K562 (cell line): ENCODE measurements around the gene TRAF3IP1. TPM values are rescaled to one million over a fixed set of nuclear protein-coding genes. Genes with fewer than 3 reads are reported as not detected.

ENCODE experiments used
- ATAC-seq: fragments of 200-7000 bp; cut with Tn5 transposase; 3 replicates; pipeline ENCODE4 v1.9.1; 2020; ENCODE audit warnings: moderate library complexity
- BruUV-seq: library from RNA; stranded (reverse); fragments of 400-500 nt; replicated peaks from 2 replicates; lab custom pipeline; 2021; lab: Mats Ljungman, UMichigan
- CTCF ChIA-PET: fragments of 300-600 bp; formaldehyde crosslinking; extraction: SDS; loops from one replicate; lab custom pipeline; 2021; ENCODE audit warnings: low intra/inter-chr PET ratio; lab: Yijun Ruan, JAX
- POLR2A ChIA-PET: fragments of 300-600, 350-650 bp; sonication (Branson Sonifier 250); formaldehyde crosslinking; extraction: SDS; loops from one replicate; lab custom pipeline; 2021; ENCODE audit warnings: antibody characterized with exemption, inconsistent platforms; lab: Yijun Ruan, JAX
- DNase-seq, 4 experiments: peaks; one replicate each; pipeline versions ENCODE4 v3.0.0 to v3.0.0-alpha.2; 2011 to 2018; ENCODE audit warnings: low spot score in 3 of 4, mixed read lengths in 3 of 4; ENCODE audit errors: extremely low read depth in 1 of 4
- FAIRE-seq: peaks from 2 replicates; lab custom pipeline; 2011; peaks lifted over from hg19 to GRCh38; lab: Jason Lieb, UNC
- H2AFZ ChIP-seq: 2 replicates; pipeline ENCODE4 v1.6.0; 2011; ENCODE audit warnings: low read depth, low read length, control low read depth, inconsistent platforms
- H3K27ac ChIP-seq: fragments of 200-600 bp; 3 replicates; pipeline ENCODE4 v1.8.0; 2011; ENCODE audit warnings: low read depth, mild to moderate bottlenecking, control low read depth, inconsistent platforms, low read length, moderate library complexity, mixed read lengths; ENCODE audit errors: extremely low read depth
- H3K27me3 ChIP-seq, 2 experiments: fragments of 300-600 bp in 1 of 2; 2 replicates in 1 of 2; 3 replicates in 1 of 2; pipeline versions ENCODE4 v1.6.0 to v1.8.0; 2011; ENCODE audit warnings: inconsistent platforms in 2 of 2, low read length in 2 of 2, mild to moderate bottlenecking in 1 of 2, mixed read lengths in 1 of 2, moderate library complexity in 1 of 2; ENCODE audit not compliant: control insufficient read depth in 2 of 2, insufficient read depth in 2 of 2
- H3K36me3 ChIP-seq: fragments of 300-600 bp; 3 replicates; pipeline ENCODE4 v1.8.0; 2011; ENCODE audit warnings: mild to moderate bottlenecking, low read length, inconsistent platforms; ENCODE audit not compliant: control insufficient read depth, insufficient read depth
- H3K4me1 ChIP-seq, 2 experiments: fragments of 200-600 bp in 1 of 2; replicated peaks in 1 of 2; 2 replicates in 1 of 2; 3 replicates in 1 of 2; pipeline versions ENCODE4 v1.5.1 to v1.8.0; 2011; ENCODE audit warnings: inconsistent platforms in 2 of 2, low read length in 2 of 2, mild to moderate bottlenecking in 1 of 2, mixed read lengths in 1 of 2, moderate library complexity in 1 of 2; ENCODE audit not compliant: control insufficient read depth in 2 of 2, insufficient read depth in 2 of 2
- H3K4me2 ChIP-seq: 2 replicates; pipeline ENCODE4 v1.6.1; 2011; ENCODE audit warnings: low read length, control low read depth, inconsistent platforms, mixed read lengths; ENCODE audit not compliant: insufficient read depth
- H3K4me3 ChIP-seq: fragments of 200-600 bp; sonication (generic), shearing (Covaris generic); 2 replicates; pipeline ENCODE4 v1.5.1; 2016; ENCODE audit warnings: control low read depth, inconsistent platforms
- H3K79me2 ChIP-seq: fragments of 200-600 bp; 3 replicates; pipeline ENCODE4 v1.8.0; 2011; ENCODE audit warnings: low read length, inconsistent platforms; ENCODE audit not compliant: control insufficient read depth, insufficient read depth
- H3K9ac ChIP-seq, 2 experiments: 2 replicates each; pipeline versions ENCODE4 v1.6.0 to v1.6.1; 2011; ENCODE audit warnings: low read depth in 2 of 2, low read length in 2 of 2, control low read depth in 1 of 2, inconsistent platforms in 1 of 2, mild to moderate bottlenecking in 1 of 2, mixed read lengths in 1 of 2; ENCODE audit not compliant: insufficient read depth in 1 of 2
- H3K9me1 ChIP-seq: one replicate; pipeline ENCODE4 v1.6.0; 2011; ENCODE audit warnings: inconsistent platforms, mild to moderate bottlenecking, low read length, moderate library complexity; ENCODE audit not compliant: control insufficient read depth, insufficient read depth
- H3K9me3 ChIP-seq: replicated peaks from 2 replicates; pipeline ENCODE4 v1.5.1; 2011; ENCODE audit warnings: low read depth, low read length, inconsistent platforms; ENCODE audit not compliant: control insufficient read depth, insufficient read depth
- H4K20me1 ChIP-seq: replicated peaks from 2 replicates; pipeline ENCODE4 v1.6.1; 2011; ENCODE audit warnings: low read length, inconsistent platforms, mixed read lengths; ENCODE audit not compliant: control insufficient read depth, insufficient read depth
- BHLHE40 ChIP-seq: IDR thresholded peaks from 2 replicates; pipeline ENCODE4 v1.6.1; 2011; ENCODE audit warnings: low read length, improper control_type of control experiment
- CCNT2 ChIP-seq: IDR thresholded peaks from 2 replicates; pipeline ENCODE4 v1.6.1; 2011; ENCODE audit warnings: borderline replicate concordance, low read depth, mild to moderate bottlenecking, moderate library complexity, mixed read lengths, low read length; ENCODE audit not compliant: insufficient read length; ENCODE audit errors: extremely low read depth
- HDAC8 ChIP-seq: fragments of 450-650 bp; IDR thresholded peaks from 2 replicates; pipeline ENCODE4 v1.6.1; 2016; ENCODE audit warnings: mild to moderate bottlenecking, missing genetic modification characterization, moderate library complexity, missing compliant biosample characterization
- NCOA1 ChIP-seq: fragments of 450-650 bp; IDR thresholded peaks from 2 replicates; pipeline ENCODE4 v1.6.1; 2016; ENCODE audit warnings: low read depth
- NFE2L1 ChIP-seq: fragments of 450-650 bp; IDR thresholded peaks from 2 replicates; pipeline ENCODE4 v1.6.1; 2016; ENCODE audit warnings: missing genetic modification characterization, low read depth, mild to moderate bottlenecking, missing compliant biosample characterization, moderate library complexity, borderline replicate concordance
- NR2C1 ChIP-seq, 2 experiments: fragments of 450-650 bp; IDR thresholded peaks; 2 replicates each; pipeline ENCODE4 v1.6.1; 2017; ENCODE audit warnings: mild to moderate bottlenecking in 2 of 2, antibody characterized with exemption in 1 of 2, inconsistent platforms in 1 of 2, missing compliant biosample characterization in 1 of 2, missing genetic modification characterization in 1 of 2
- NR2F6 ChIP-seq: fragments of 450-650 bp; formaldehyde crosslinking; IDR thresholded peaks from 2 replicates; pipeline ENCODE4 v1.4.0; 2020; ENCODE audit warnings: mild to moderate bottlenecking
- SMAD3 ChIP-seq: fragments of 450-650 bp; formaldehyde crosslinking; conservative IDR thresholded peaks from 2 replicates; pipeline ENCODE4 v1.4.0; 2020; ENCODE audit warnings: mild to moderate bottlenecking
- STAG1 ChIP-seq: sonication (generic); formaldehyde crosslinking; IDR thresholded peaks from 2 replicates; pipeline ENCODE4 v1.5.0; 2020; ENCODE audit warnings: missing genetic modification reagents, borderline replicate concordance
- TAF15 ChIP-seq: fragments of 200-400 bp; formaldehyde crosslinking; IDR thresholded peaks from 2 replicates; pipeline ENCODE4 v1.6.1; 2017; ENCODE audit warnings: mild to moderate bottlenecking, low read depth, low read length, moderate library complexity
- TRIM28 ChIP-seq: fragments of 450-650 bp; IDR thresholded peaks from 2 replicates; pipeline ENCODE4 v1.6.1; 2017
- ZNF592 ChIP-seq: fragments of 450-650 bp; IDR thresholded peaks from 2 replicates; pipeline ENCODE4 v1.6.1; 2017; ENCODE audit warnings: antibody characterized with exemption, mild to moderate bottlenecking
- WGBS: fragments of 100-300 bp; shearing (Covaris generic); methylation state at CpG from one replicate; pipeline ENCODE4 v1.1.6; 2016; ENCODE audit warnings: low coverage, mixed read lengths; ENCODE audit not compliant: insufficient coverage; ENCODE audit errors: missing lambda C conversion rate; 5-methylcytosine and 5-hydroxymethylcytosine counted together
- in situ Hi-C: fragments of 300-500 bp; cut with MboI; formaldehyde crosslinking; loops from 4 replicates; pipeline ENCODE4 v1.15.0; 2018; ENCODE audit warnings: inconsistent platforms, mixed read lengths
- intact Hi-C: fragments of 100-400 bp; cut with micrococcal nuclease; formaldehyde crosslinking; loops from 2 replicates; pipeline ENCODE4 v1.14.2; 2022
- polyA plus RNA-seq, 8 experiments: library from polyadenylated mRNA; depleted of rRNA in 4 of 8; stranded (reverse) in 5 of 8; unstranded in 3 of 8; fragments of >200 nt; fragmentation: Nextera tagmentation in 2 of 8; fragmentation: Illumina TruSeq in 1 of 8; extraction: Ambion mirVana in 2 of 8; extraction: Trizol in 1 of 8; gene quantifications; 2 replicates each; pipeline versions ENCODE4 v1.2.1 to v1.2.3, GENCODE V29; 2011 to 2014; ENCODE audit warnings: inconsistent platforms in 1 of 8, missing spikeins in 1 of 8
- total RNA-seq, 7 experiments: library from RNA; depleted of rRNA in 6 of 7; stranded (reverse); fragments of >200 nt in 6 of 7; fragmentation: Illumina TruSeq in 2 of 7; extraction: Trizol in 2 of 7; gene quantifications; 2 replicates each; pipeline versions ENCODE4 v1.2.1 to v1.2.3, GENCODE V29; 2011 to 2021; ENCODE audit warnings: low replicate concordance in 1 of 7
- TF ChIP-seq, protein P1 (sequence below): sonication (generic); formaldehyde crosslinking; IDR thresholded peaks from 2 replicates; pipeline ENCODE4 v1.5.0; 2020; ENCODE audit warnings: missing genetic modification reagents
- TF ChIP-seq, protein P2 (sequence below): fragments of 450-650 bp; formaldehyde crosslinking; IDR thresholded peaks from 2 replicates; pipeline ENCODE4 v1.4.0; 2022; ENCODE audit warnings: missing genetic modification characterization

The TRAF3IP1 gene
- total and polyA plus RNA-seq, 9 of the 15 experiments (the other 6 are each of a cell fraction or from before 2014, with no cell fraction given) = 1.3 to 7.4 (median 3.4) TPM

GRCh38 chr2:238270606-238271005, 49.7 kb upstream of the TRAF3IP1 start (continued):
- TF ChIP-seq ZNF592 (no peak), CCNT2 (no peak)
- TF ChIP-seq, all 486 proteins: peak for 0

- no peak overlapping the region for H3K9ac ChIP-seq
- intact Hi-C loops (no loop called here), in situ Hi-C loops (loop anchor here (25.0 kb wide), 1 partner anchor 409 kb away; the partner anchor contains the start of gene RAMP1)
- H3K4me2 ChIP-seq = no peak overlapping the region
- H3K36me3 ChIP-seq = peaks cover 46% of the 10 kb centered on the region; the same call in 1 of the 3 replicates
- TF ChIP-seq TAF15 (no peak), HDAC8 (tag) (no peak), BHLHE40 (no peak), TRIM28 (no peak), NFE2L1 (tag) (no peak), STAG1 (CRISPR knock-in tag) (no peak), SMAD3 (CRISPR knock-in tag) (no peak), NR2F6 (CRISPR knock-in tag) (no peak), NCOA1 (no peak), NR2C1 (IDR thresholded peaks at IDR 0.05) (no peak), NR2C1 (tag; IDR thresholded peaks at IDR 0.05) (no peak)
- TF ChIP-seq, protein P1, sequence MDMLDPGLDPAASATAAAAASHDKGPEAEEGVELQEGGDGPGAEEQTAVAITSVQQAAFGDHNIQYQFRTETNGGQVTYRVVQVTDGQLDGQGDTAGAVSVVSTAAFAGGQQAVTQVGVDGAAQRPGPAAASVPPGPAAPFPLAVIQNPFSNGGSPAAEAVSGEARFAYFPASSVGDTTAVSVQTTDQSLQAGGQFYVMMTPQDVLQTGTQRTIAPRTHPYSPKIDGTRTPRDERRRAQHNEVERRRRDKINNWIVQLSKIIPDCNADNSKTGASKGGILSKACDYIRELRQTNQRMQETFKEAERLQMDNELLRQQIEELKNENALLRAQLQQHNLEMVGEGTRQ (CRISPR knock-in tag) = no peak
- TF ChIP-seq, protein P2, sequence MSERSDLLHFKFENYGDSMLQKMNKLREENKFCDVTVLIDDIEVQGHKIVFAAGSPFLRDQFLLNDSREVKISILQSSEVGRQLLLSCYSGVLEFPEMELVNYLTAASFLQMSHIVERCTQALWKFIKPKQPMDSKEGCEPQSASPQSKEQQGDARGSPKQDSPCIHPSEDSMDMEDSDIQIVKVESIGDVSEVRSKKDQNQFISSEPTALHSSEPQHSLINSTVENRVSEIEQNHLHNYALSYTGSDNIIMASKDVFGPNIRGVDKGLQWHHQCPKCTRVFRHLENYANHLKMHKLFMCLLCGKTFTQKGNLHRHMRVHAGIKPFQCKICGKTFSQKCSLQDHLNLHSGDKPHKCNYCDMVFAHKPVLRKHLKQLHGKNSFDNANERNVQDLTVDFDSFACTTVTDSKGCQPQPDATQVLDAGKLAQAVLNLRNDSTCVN (CRISPR knock-in tag) = no peak
- no TSS peak for BruUV-seq
- H3K4me1 ChIP-seq = no peaks in the 10 kb centered on the region; a peak in 1 of 5 replicates
- 78% methylated on average over 8 of the region's 13 CpGs for WGBS
- no peak overlapping the region for H3K4me3 ChIP-seq
- H2AFZ ChIP-seq = no peak overlapping the region
- H3K79me2 ChIP-seq = no peaks in the 10 kb centered on the region
- ATAC-seq = no peak
- ChIA-PET CTCF (no interaction called here), POLR2A (interaction anchor here (0.6 to 1.1 kb wide), 2 partner anchors 9 to 14 kb away, joined by 3 to 4 read pairs; no protein-coding TSS in a partner anchor)
- no peaks in the 10 kb centered on the region for H3K27me3 ChIP-seq
- H4K20me1 ChIP-seq = no peaks in the 10 kb centered on the region
- H3K27ac ChIP-seq = no peak overlapping the region
- no peak for DNase-seq
- no peaks in the 10 kb centered on the region for H3K9me1 ChIP-seq
- H3K9me3 ChIP-seq = no peaks in the 10 kb centered on the region
- FAIRE-seq = no peak
These were observed 49.2 kb upstream of the TRAF3IP1 start for GRCh38 chr2:238271061-238271554.
